ENCODE measurements around the gene CREB5. TPM values are rescaled to one million over a fixed set of nuclear protein-coding genes. Genes with fewer than 3 reads are reported as not detected.

Gene CREB5
- total and polyA plus RNA-seq, 7 donors, result 0.86 to 33.8 (median 16.6) TPM

GRCh38 chr7:28371846-28372245 is 40.5 kb upstream of the CREB5 start:
- TF ChIP-seq, protein P1, sequence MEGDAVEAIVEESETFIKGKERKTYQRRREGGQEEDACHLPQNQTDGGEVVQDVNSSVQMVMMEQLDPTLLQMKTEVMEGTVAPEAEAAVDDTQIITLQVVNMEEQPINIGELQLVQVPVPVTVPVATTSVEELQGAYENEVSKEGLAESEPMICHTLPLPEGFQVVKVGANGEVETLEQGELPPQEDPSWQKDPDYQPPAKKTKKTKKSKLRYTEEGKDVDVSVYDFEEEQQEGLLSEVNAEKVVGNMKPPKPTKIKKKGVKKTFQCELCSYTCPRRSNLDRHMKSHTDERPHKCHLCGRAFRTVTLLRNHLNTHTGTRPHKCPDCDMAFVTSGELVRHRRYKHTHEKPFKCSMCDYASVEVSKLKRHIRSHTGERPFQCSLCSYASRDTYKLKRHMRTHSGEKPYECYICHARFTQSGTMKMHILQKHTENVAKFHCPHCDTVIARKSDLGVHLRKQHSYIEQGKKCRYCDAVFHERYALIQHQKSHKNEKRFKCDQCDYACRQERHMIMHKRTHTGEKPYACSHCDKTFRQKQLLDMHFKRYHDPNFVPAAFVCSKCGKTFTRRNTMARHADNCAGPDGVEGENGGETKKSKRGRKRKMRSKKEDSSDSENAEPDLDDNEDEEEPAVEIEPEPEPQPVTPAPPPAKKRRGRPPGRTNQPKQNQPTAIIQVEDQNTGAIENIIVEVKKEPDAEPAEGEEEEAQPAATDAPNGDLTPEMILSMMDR (IDR thresholded peaks at IDR 0.05), result no peak
- intact Hi-C loops (cut with DNase I), result no loop called here
- no peaks in the 10 kb centered on the region for H3K4me1 ChIP-seq
- WGBS, 3 donors, result 39 to 58% (median 47%) methylated on average over 7 of the region's 7 CpGs
- no peak for ATAC-seq
- H3K9me3 ChIP-seq, result no peaks in the 10 kb centered on the region
- H3K27ac ChIP-seq, result no peak overlapping the region
- no peaks in the 10 kb centered on the region for H3K36me3 ChIP-seq (ENCODE audit: insufficient read depth in 1 of 2, low read depth in 1 of 2)
- no peaks in the 10 kb centered on the region for H3K27me3 ChIP-seq (ENCODE audit: insufficient read depth in 3 of 3, low read length in 2 of 3)
- H3K4me3 ChIP-seq, result no peak overlapping the region
- DNase-seq, result no peak

DNA sequence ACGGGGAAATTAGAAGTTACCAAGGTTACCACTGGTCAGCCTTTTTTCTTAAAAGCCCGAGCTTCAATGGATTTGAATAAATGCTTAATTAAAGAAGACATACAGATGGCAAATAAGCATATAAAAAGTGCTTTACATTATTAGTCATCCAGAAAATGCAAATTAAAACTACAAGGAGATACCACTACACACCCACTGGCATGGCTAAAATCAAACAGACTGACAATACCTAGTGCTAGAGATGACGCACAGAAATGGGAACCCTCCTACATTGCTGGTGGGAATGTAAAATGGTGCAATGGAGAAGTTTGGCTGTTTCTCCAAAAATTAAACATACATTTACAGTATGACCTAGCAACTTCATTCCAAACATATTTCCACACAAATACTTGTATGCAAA is 38.3 kb upstream of the CREB5 start:
- H3K27me3 ChIP-seq (ENCODE audit: insufficient read depth in 3 of 3, low read length in 2 of 3), result no peaks in the 10 kb centered on the region
- TF ChIP-seq, protein P1 (IDR thresholded peaks at IDR 0.05), result no peak
- H3K4me3 ChIP-seq, result no peak overlapping the region
- 94 to 95% (median 94%) methylated on average over 3 of the region's 3 CpGs for WGBS, 3 donors
- ATAC-seq, result no peak
- DNase-seq, result no peak
- H3K9me3 ChIP-seq, result no peaks in the 10 kb centered on the region
- H3K4me1 ChIP-seq, result no peaks in the 10 kb centered on the region
- intact Hi-C loops (cut with DNase I), result no loop called here
- H3K36me3 ChIP-seq (ENCODE audit: insufficient read depth in 1 of 2, low read depth in 1 of 2), result no peaks in the 10 kb centered on the region
- no peak overlapping the region for H3K27ac ChIP-seq

DNA sequence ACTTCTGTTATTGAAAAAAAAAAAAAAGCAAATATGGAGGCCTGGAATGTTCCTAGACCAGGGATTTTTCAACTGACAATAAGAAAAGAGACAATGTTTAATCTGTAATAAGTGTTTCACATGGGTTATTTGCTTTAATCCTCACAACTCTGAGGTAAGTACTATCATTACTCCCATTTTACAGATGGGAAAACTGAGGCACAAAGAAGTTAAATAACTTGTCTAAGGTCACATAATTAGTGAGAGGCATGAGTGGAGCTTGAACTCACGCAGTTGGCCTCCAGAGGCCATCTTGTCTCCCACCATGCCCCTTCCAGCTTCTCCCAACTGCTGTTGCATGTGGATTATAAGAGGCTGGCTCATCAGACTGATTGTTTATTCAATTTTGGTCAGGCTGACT is 36.6 kb upstream of the CREB5 start:
- Histone ChIP-seq H3K27ac (no peak overlapping the region), H3K27me3 (ENCODE audit: insufficient read depth in 3 of 3, low read length in 2 of 3) (no peaks in the 10 kb centered on the region), H3K4me3 (no peak overlapping the region), H3K36me3 (ENCODE audit: insufficient read depth in 1 of 2, low read depth in 1 of 2) (no peaks in the 10 kb centered on the region), H3K9me3 (no peaks in the 10 kb centered on the region), H3K4me1 (no peaks in the 10 kb centered on the region)
- DNase-seq (no peak), ATAC-seq (no peak)
- WGBS, 3 donors, result 86 to 88% (median 87%) methylated on average over 1 of the region's 1 CpG
- TF ChIP-seq, protein P1 (IDR thresholded peaks at IDR 0.05), result no peak
- intact Hi-C loops (cut with DNase I), result no loop called here

GRCh38 chr7:28376634-28377033 is 35.7 kb upstream of the CREB5 start:
- TF ChIP-seq, protein P1 (IDR thresholded peaks at IDR 0.05), result no peak
- Histone ChIP-seq H3K9me3 (no peaks in the 10 kb centered on the region), H3K4me1 (no peaks in the 10 kb centered on the region), H3K27me3 (ENCODE audit: insufficient read depth in 3 of 3, low read length in 2 of 3) (no peaks in the 10 kb centered on the region), H3K27ac (no peak overlapping the region), H3K36me3 (ENCODE audit: insufficient read depth in 1 of 2, low read depth in 1 of 2) (no peaks in the 10 kb centered on the region), H3K4me3 (no peak overlapping the region)
- intact Hi-C loops (cut with DNase I), result no loop called here
- ATAC-seq (no peak), DNase-seq (no peak)
- WGBS, 3 donors, result 79 to 92% (median 83%) methylated on average over 2 of the region's 2 CpGs

DNA sequence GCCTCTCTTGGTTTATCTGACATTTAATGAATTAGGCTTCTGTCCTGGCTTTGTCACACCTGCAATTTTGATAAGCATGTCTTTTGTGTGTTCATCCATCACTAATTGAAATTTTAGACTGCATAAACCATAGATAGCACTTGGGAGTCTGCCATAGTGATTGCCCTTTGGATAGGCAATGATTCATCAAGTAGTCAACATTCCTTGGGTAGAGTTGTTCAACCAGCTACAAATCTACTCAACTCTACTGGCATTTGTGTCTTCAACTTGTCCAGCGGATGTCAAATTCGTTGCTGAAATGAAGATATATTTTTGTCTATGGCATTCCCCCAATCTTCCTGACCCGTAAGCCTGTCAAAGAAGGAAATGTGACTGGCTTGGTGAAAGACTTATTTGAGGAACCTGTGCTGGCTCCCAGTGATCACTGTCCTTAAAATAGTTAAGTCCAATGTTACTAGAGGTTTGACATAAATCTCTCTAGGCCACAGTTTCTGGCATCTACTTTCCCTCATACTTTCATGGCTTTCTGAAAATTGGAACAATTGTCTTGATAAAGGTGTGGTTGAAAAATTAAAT is 33.7 kb upstream of the CREB5 start:
- no peaks in the 10 kb centered on the region for H3K36me3 ChIP-seq (ENCODE audit: insufficient read depth in 1 of 2, low read depth in 1 of 2)
- intact Hi-C loops (cut with DNase I), result no loop called here
- H3K27me3 ChIP-seq (ENCODE audit: insufficient read depth in 3 of 3, low read length in 2 of 3), result peaks cover 0 to 4% (median 0%) of the 10 kb centered on the region in 3 donors
- WGBS, 3 donors, result 40 to 52% (median 44%) methylated on average over 3 of the region's 3 CpGs
- H3K27ac ChIP-seq, result no peak overlapping the region
- H3K9me3 ChIP-seq, result no peaks in the 10 kb centered on the region
- ATAC-seq (peak in 2 of 4 donors; percentile 48 to 68), DNase-seq (no peak)
- TF ChIP-seq, protein P1 (IDR thresholded peaks at IDR 0.05), result no peak
- no peak overlapping the region for H3K4me3 ChIP-seq
- H3K4me1 ChIP-seq, result no peaks in the 10 kb centered on the region

Measured in psoas muscle (tissue), 8 donors.